ENCODE data around the gene IFIT1B.
"Not testable (repeated sequence)": the region's sequence is repeated elsewhere in the genome, so short reads cannot be mapped to it uniquely, and the experiment has no call there.

Gene IFIT1B

GRCh38 chr10:89377705-89378637 lies at the start of gene IFIT1B:
Gene IFIT1B, plus strand, starts transcription at chr10:89378056. Its CDS starts 80 bp downstream, at chr10:89378136.
- Mint-ChIP-seq H3K9me3 (ENCODE audit: low read depth) (no peaks in the 10 kb centered on the region), H3K36me3 (peaks cover 3% of the 10 kb centered on the region), H3K27ac (no peak within 1 kb of the TSS), H3K27me3 (peaks cover 2% of the 10 kb centered on the region), H3K4me3 (no peak within 1 kb of the TSS), H3K4me1 (ENCODE audit: low read depth) (peaks cover 2% of the 10 kb centered on the region)

DNA sequence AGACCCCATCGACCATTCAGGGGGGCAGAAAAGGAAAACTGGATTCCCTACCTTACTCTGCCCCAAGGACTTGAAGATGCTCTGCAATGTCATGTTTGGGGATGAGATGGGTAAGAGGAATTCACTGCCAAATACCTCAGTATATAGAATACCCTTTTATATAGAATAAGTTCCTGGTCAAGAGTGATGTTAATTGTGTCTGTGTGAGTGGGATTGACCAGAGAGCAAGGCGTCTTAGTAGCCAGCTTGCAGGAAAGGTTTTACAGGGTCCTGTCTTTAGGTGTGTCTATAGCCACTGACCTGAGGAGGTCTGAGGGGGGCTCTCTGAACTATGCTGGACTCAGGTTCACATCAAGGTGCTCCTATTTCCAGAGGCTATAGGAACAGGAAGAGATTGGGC lies 48.7 kb upstream of the IFIT1B start:
- Mint-ChIP-seq H3K4me1 (ENCODE audit: low read depth) (peaks cover 70% of the 10 kb centered on the region), H3K36me3 (peaks cover 5% of the 10 kb centered on the region), H3K4me3 (peak overlapping the region; percentile 90), H3K27me3 (no peaks in the 10 kb centered on the region), H3K27ac (no peak overlapping the region), H3K9me3 (ENCODE audit: low read depth) (peaks cover 4% of the 10 kb centered on the region)

DNA sequence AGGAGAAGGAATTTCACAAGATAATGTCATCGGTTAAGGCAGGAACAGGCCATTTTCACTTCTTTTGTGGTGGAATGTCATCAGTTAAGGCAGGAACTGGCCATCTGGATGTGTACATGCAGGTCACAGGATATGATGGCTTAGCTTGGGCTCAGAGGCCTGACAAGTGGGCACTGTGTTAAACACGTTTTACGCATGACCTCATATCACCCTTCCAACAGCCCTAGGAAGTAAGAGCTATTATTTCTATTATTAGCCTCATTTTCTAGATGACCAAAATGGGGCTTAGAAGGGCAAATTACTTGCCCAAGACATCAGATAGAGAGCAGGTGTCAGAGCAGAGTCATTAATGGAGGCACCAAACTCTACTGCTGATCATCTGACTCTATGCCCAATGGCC lies 47.8 kb upstream of the IFIT1B start:
- H3K27me3 Mint-ChIP-seq; H3K9me3 Mint-ChIP-seq (ENCODE audit: low read depth); H3K36me3 Mint-ChIP-seq; H3K27ac Mint-ChIP-seq: not testable (repeated sequence)
- peak overlapping the region; percentile 90 for H3K4me3 Mint-ChIP-seq
- H3K4me1 Mint-ChIP-seq (ENCODE audit: low read depth), result peaks cover 77% of the 10 kb centered on the region

DNA sequence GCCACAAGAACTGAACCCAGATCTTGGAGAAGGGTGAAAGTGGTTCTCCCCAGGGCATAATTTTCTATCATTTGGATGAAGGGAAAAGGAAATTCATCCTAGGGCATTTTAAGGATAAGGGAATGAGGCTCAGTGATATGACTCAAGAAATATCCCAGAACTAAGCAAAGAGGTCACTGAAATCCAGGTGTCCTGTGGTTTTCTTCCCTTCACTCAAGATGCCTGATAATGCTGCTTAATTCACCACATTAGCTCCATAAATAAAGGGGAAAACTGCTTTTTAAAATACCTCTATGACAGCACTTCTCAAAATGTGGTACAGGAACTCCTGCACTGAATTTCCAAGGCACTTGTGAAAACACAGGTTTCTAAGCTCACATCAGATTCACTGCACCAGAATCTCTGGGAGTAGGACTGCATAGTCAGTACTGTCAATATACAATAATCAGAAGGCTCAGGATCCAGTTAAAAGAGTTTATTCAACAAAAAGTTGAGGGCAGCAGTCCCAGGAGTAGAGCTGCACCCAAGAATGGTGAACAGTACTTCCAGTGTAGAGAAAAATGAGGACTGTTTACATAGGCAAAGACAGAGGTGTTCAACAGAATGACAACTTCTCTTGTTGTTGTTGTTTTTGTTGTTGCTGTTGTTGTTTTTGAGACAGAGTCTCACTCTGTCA lies 47.2 kb upstream of the IFIT1B start:
- Mint-ChIP-seq H3K36me3 (peaks cover 3% of the 10 kb centered on the region), H3K4me3 (peak overlapping the region; percentile 90), H3K27ac (peak overlapping the region; percentile 29), H3K9me3 (ENCODE audit: low read depth) (no peaks in the 10 kb centered on the region), H3K4me1 (ENCODE audit: low read depth) (peaks cover 83% of the 10 kb centered on the region), H3K27me3 (no peaks in the 10 kb centered on the region)

- Mint-ChIP-seq H3K27ac (peak overlapping the region; percentile 94), H3K4me3 (peak overlapping the region; percentile 86), H3K4me1 (ENCODE audit: low read depth) (peaks cover 89% of the 10 kb centered on the region)
- not testable (repeated sequence) for H3K36me3 Mint-ChIP-seq; H3K9me3 Mint-ChIP-seq (ENCODE audit: low read depth); H3K27me3 Mint-ChIP-seq
Observed at GRCh38 chr10:89331487-89332122, 46.3 kb upstream of the IFIT1B start.

GRCh38 chr10:89332123-89332633 lies 45.7 kb upstream of the IFIT1B start:
- peaks cover 7% of the 10 kb centered on the region for H3K36me3 Mint-ChIP-seq
- H3K27me3 Mint-ChIP-seq, result peaks cover 2% of the 10 kb centered on the region
- no peaks in the 10 kb centered on the region for H3K9me3 Mint-ChIP-seq (ENCODE audit: low read depth)
- peak overlapping the region; percentile 94 for H3K27ac Mint-ChIP-seq
- peak overlapping the region; percentile 86 for H3K4me3 Mint-ChIP-seq
- peaks cover 90% of the 10 kb centered on the region for H3K4me1 Mint-ChIP-seq (ENCODE audit: low read depth)

GRCh38 chr10:89335226-89335625 lies 42.6 kb upstream of the IFIT1B start:
- H3K4me3 Mint-ChIP-seq, result peak overlapping the region; percentile 60
- peaks cover 4% of the 10 kb centered on the region for H3K27me3 Mint-ChIP-seq
- H3K36me3 Mint-ChIP-seq, result peaks cover 26% of the 10 kb centered on the region
- H3K4me1 Mint-ChIP-seq (ENCODE audit: low read depth), result peaks cover 70% of the 10 kb centered on the region
- no peaks in the 10 kb centered on the region for H3K9me3 Mint-ChIP-seq (ENCODE audit: low read depth)
- no peak overlapping the region for H3K27ac Mint-ChIP-seq

- Mint-ChIP-seq H3K36me3 (peaks cover 30% of the 10 kb centered on the region), H3K9me3 (ENCODE audit: low read depth) (no peaks in the 10 kb centered on the region), H3K4me3 (no peak overlapping the region), H3K27me3 (peaks cover 4% of the 10 kb centered on the region), H3K27ac (no peak overlapping the region), H3K4me1 (ENCODE audit: low read depth) (peaks cover 61% of the 10 kb centered on the region)
Observed at GRCh38 chr10:89336241-89336640, 41.6 kb upstream of the IFIT1B start.

- Mint-ChIP-seq H3K36me3 (peaks cover 39% of the 10 kb centered on the region), H3K4me1 (ENCODE audit: low read depth) (peaks cover 49% of the 10 kb centered on the region), H3K27ac (no peak overlapping the region), H3K4me3 (peak overlapping the region; percentile 10), H3K9me3 (ENCODE audit: low read depth) (no peaks in the 10 kb centered on the region), H3K27me3 (peaks cover 4% of the 10 kb centered on the region)
Observed at GRCh38 chr10:89337484-89337883, 40.4 kb upstream of the IFIT1B start.

DNA sequence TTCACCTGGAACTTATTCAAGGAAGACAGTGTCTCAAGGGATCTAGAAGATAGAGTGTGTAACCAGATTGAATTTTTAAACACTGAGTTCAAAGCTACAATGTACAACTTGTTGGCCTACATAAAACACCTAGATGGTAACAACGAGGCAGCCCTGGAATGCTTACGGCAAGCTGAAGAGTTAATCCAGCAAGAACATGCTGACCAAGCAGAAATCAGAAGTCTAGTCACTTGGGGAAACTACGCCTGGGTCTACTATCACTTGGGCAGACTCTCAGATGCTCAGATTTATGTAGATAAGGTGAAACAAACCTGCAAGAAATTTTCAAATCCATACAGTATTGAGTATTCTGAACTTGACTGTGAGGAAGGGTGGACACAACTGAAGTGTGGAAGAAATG lies 39.1 kb upstream of the IFIT1B start:
- Mint-ChIP-seq H3K36me3 (peaks cover 41% of the 10 kb centered on the region), H3K4me1 (ENCODE audit: low read depth) (peaks cover 37% of the 10 kb centered on the region), H3K27ac (no peak overlapping the region), H3K9me3 (ENCODE audit: low read depth) (no peaks in the 10 kb centered on the region), H3K4me3 (no peak overlapping the region), H3K27me3 (peaks cover 8% of the 10 kb centered on the region)

GRCh38 chr10:89339875-89340274 lies 38.0 kb upstream of the IFIT1B start:
- peaks cover 8% of the 10 kb centered on the region for H3K27me3 Mint-ChIP-seq
- peaks cover 40% of the 10 kb centered on the region for H3K36me3 Mint-ChIP-seq
- no peak overlapping the region for H3K27ac Mint-ChIP-seq

DNA sequence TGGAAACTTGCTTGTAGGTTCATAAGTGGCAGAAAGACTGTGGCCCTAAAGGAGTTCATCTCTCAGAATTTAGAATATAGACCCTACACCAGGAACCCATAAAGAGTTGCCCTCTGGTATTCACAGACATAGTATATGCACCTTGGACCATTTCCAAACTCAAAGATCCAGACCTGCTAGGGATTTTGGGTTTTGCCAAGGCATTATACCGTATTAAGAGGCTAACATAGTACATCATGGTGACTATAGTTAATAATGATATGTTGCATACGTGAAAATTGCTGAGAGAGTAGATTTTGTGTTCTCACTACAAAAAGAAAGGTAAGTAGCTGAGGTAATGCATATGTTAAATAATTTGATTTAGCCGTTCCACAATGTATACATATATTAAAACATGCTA lies 36.2 kb upstream of the IFIT1B start:
- peaks cover 36% of the 10 kb centered on the region for H3K36me3 Mint-ChIP-seq

More at GRCh38 chr10:89339875-89340274, 38.0 kb upstream of the IFIT1B start:
- H3K4me3 Mint-ChIP-seq, result no peak overlapping the region
- peaks cover 27% of the 10 kb centered on the region for H3K4me1 Mint-ChIP-seq (ENCODE audit: low read depth)
- H3K9me3 Mint-ChIP-seq (ENCODE audit: low read depth), result no peaks in the 10 kb centered on the region

GRCh38 chr10:89342206-89342958 lies 35.5 kb upstream of the IFIT1B start:
- Mint-ChIP-seq H3K27me3 (peaks cover 5% of the 10 kb centered on the region), H3K36me3 (peaks cover 34% of the 10 kb centered on the region)

More for the DNA sequence above, 36.2 kb upstream of the IFIT1B start:
- H3K9me3 Mint-ChIP-seq (ENCODE audit: low read depth), result no peaks in the 10 kb centered on the region
- H3K4me3 Mint-ChIP-seq, result no peak overlapping the region
- no peak overlapping the region for H3K27ac Mint-ChIP-seq
- H3K27me3 Mint-ChIP-seq, result peaks cover 5% of the 10 kb centered on the region
- H3K4me1 Mint-ChIP-seq (ENCODE audit: low read depth), result peaks cover 13% of the 10 kb centered on the region

GRCh38 chr10:89343089-89343767 lies 34.6 kb upstream of the IFIT1B start:
- no peaks in the 10 kb centered on the region for H3K4me1 Mint-ChIP-seq (ENCODE audit: low read depth)
- no peak overlapping the region for H3K4me3 Mint-ChIP-seq
- no peaks in the 10 kb centered on the region for H3K9me3 Mint-ChIP-seq (ENCODE audit: low read depth)
- H3K36me3 Mint-ChIP-seq, result peaks cover 32% of the 10 kb centered on the region
- H3K27me3 Mint-ChIP-seq, result peaks cover 5% of the 10 kb centered on the region
- H3K27ac Mint-ChIP-seq, result no peak overlapping the region

More at GRCh38 chr10:89342206-89342958, 35.5 kb upstream of the IFIT1B start:
- no peaks in the 10 kb centered on the region for H3K9me3 Mint-ChIP-seq (ENCODE audit: low read depth)
- no peak overlapping the region for H3K4me3 Mint-ChIP-seq
- peaks cover 5% of the 10 kb centered on the region for H3K4me1 Mint-ChIP-seq (ENCODE audit: low read depth)
- H3K27ac Mint-ChIP-seq, result no peak overlapping the region
